Hepatocyte (in vitro differentiated cells): ENCODE results near the gene BSDC1.

Experiments used
- EZH2phosphoT487 ChIP-seq: fragments of 200-600 bp; sonication (generic); IDR thresholded peaks from one replicate; pipeline ENCODE4 v1.6.1; 2018; ENCODE audit warnings: antibody characterized with exemption, mild to moderate bottlenecking, low read depth, moderate library complexity; ENCODE audit not compliant: unreplicated experiment, severe bottlenecking
- TF ChIP-seq, protein P1 (sequence below): fragments of 200-600 bp; sonication (generic); IDR thresholded peaks from 2 replicates; pipeline ENCODE4 v1.5.1; 2016; ENCODE audit warnings: antibody characterized with exemption, mild to moderate bottlenecking; ENCODE audit not compliant: poor library complexity

DNA sequence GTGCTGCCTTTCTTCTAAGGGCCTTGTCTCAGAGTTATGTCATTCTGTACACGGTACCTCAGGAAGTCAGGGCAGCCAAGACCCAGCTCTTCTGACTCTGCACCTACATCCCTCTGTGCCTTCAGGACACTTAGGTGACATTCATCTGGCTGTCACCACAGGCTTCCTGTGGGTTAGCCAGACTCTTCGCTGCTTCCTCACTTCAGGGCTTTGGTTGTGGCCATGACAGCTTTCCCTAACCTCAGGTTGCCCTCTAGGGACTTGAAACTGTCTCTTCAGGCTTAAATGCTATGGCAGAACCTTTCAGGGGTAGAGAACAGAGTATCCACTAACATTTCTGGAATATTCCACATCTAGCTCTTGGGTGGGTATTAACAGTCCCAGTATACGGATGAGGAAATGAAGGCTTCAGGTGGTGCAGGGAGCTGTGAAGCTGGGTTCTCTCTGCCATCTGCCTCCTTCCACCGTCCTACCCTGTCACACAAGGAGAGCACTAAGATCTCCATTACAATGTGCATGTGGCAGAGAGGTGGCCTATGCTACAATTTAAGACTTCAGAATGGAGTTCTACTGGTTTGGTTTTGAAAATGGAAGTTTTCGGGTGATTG is 22.0 kb downstream of the BSDC1 start:
- TF ChIP-seq, protein P1, sequence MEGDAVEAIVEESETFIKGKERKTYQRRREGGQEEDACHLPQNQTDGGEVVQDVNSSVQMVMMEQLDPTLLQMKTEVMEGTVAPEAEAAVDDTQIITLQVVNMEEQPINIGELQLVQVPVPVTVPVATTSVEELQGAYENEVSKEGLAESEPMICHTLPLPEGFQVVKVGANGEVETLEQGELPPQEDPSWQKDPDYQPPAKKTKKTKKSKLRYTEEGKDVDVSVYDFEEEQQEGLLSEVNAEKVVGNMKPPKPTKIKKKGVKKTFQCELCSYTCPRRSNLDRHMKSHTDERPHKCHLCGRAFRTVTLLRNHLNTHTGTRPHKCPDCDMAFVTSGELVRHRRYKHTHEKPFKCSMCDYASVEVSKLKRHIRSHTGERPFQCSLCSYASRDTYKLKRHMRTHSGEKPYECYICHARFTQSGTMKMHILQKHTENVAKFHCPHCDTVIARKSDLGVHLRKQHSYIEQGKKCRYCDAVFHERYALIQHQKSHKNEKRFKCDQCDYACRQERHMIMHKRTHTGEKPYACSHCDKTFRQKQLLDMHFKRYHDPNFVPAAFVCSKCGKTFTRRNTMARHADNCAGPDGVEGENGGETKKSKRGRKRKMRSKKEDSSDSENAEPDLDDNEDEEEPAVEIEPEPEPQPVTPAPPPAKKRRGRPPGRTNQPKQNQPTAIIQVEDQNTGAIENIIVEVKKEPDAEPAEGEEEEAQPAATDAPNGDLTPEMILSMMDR: no peak
- no peak for TF ChIP-seq EZH2phosphoT487
